PC-9 (cell line): Measurements from ENCODE around the gene CSNK1A1L. TPM values are rescaled to one million over a fixed set of nuclear protein-coding genes. Genes with fewer than 3 reads are reported as not detected.

Experiments used
- total RNA-seq: library from RNA; stranded (reverse); gene quantifications from 2 replicates; pipeline ENCODE4 v1.2.3, GENCODE V29; 2021

The CSNK1A1L gene
- total RNA-seq, 1 experiment from 2014 or later: not detected

Other genes starting within 250 kb of the CSNK1A1L start
- 0.94 and 1.4 TPM in 2 replicates for gene SMAD9, start 185.4 kb downstream of the CSNK1A1L start, total RNA-seq
- gene ALG5, start 106.3 kb downstream of the CSNK1A1L start, total RNA-seq: 17.7 and 18.8 TPM in 2 replicates
- 44.1 and 51.2 TPM in 2 replicates for gene EXOSC8, start 104.9 kb downstream of the CSNK1A1L start, total RNA-seq
- 30.1 and 44.1 TPM in 2 replicates for gene SUPT20H, start 46.0 kb downstream of the CSNK1A1L start, total RNA-seq